ENCODE results near the gene ZNF382. TPM values are rescaled to one million over a fixed set of nuclear protein-coding genes. Genes with fewer than 3 reads are reported as not detected.

Gene ZNF382
- total RNA-seq, 2 donors from 2014 or later, result 6.4 to 7.0 TPM

DNA sequence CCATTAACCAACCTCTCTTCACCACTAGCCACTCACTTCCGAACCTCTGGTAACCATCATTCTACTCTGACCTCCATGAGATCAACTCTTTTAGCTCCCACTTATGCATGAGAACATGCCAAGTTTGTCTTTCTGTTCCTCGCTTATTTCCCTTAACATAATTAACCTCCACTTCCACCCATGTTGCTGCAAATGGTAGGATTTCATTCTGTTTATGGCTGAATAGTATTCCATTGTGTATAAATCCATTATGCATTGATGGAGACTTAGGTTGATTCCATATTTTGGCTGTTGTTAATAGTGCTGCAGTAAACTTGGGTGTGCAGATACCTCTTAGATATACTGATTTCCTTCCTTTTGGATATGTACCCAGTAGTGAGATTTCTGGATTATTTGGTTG is 30.2 kb downstream of the ZNF382 start:
- Mint-ChIP-seq H3K4me1 (no peaks in the 10 kb centered on the region), H3K27me3 (no peaks in the 10 kb centered on the region), H3K36me3 (ENCODE audit: low read depth) (peaks cover 3% of the 10 kb centered on the region), H3K27ac (no peak overlapping the region), H3K4me3 (no peak overlapping the region)
- ATAC-seq (no peak), DNase-seq (no peak)
- H3K9me3 ChIP-seq (ENCODE audit: control insufficient read depth, low read length, poor library complexity, severe bottlenecking), result peaks cover 39% of the 10 kb centered on the region

DNA sequence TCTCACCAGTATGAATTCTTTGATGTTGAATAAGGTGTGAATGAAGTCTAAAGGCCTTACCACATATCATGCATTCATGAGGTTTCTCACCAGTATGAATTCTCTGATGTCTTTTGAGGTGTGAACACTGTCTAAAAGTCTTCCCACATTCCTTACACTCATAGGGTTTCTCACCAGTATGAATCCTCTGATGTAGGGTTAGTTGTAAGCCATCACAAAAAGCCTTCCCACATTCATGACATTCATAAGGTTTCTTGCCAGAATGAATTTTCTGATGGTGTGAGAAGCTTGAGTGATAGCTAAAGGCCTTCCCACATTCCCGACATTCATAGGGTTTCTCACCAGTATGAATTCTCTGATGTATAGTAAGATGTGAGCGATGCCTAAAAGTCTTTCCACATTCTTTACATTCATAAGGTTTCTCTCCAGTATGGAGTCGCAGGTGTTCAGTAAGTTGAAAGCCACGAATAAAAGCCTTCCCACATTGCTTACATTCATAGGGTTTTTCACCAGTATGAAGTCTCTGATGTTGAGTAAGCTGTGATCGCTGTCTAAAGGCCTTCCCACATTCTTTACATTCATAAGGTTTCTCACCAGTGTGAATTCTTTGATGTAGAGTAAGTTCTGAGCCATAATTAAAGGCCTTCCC is 33.9 kb downstream of the ZNF382 start:
- peaks cover 49% of the 10 kb centered on the region for H3K9me3 ChIP-seq (ENCODE audit: control insufficient read depth, low read length, poor library complexity, severe bottlenecking)
- Mint-ChIP-seq H3K4me3 (no peak overlapping the region), H3K27me3 (no peaks in the 10 kb centered on the region), H3K27ac (no peak overlapping the region), H3K36me3 (ENCODE audit: low read depth) (peaks cover 3% of the 10 kb centered on the region), H3K4me1 (no peaks in the 10 kb centered on the region)
- DNase-seq (no peak), ATAC-seq (no peak)

DNA sequence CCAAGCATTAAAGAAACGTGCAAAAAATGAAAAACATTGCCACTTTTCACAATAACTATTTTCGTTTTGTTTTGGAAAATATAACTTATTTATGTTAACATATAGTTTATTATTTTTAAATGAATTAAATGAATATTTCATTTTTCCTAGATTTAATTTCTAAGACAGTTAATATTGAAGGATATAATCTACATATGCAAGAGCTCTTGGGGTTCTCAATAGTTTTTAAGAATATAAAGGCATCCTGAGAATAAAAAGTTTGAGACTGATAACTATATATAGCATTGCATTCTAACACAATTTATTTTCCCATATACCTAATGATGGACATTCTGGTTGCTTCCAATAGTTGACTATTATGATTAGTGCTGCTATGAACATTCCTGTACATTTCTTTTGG is 41.6 kb downstream of the ZNF382 start:
- no peak for ATAC-seq
- no peaks in the 10 kb centered on the region for H3K4me1 Mint-ChIP-seq
- no peak overlapping the region for H3K27ac Mint-ChIP-seq
- peaks cover 12% of the 10 kb centered on the region for H3K36me3 Mint-ChIP-seq (ENCODE audit: low read depth)
- H3K27me3 Mint-ChIP-seq, result no peaks in the 10 kb centered on the region
- no peak for DNase-seq
- peaks cover 48% of the 10 kb centered on the region for H3K9me3 ChIP-seq (ENCODE audit: control insufficient read depth, low read length, poor library complexity, severe bottlenecking)
- no peak overlapping the region for H3K4me3 Mint-ChIP-seq

DNA sequence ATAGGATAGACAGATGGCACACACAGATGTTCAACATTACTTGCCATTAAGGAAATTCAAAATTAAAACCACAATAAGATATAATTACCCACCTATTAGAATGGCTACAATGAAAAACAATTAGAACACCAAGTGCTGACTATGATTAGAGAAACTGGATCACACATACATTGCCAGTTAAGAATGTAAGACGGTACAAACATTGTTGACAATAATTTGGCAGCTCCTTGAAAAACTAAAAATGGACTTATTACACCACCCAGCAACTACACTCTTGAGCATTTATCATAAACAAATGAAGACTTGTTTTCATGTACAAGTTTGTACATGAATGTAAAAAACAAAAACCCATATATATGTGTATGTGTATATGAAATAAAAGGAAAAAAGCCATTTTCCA is 47.8 kb downstream of the ZNF382 start:
- H3K27me3 Mint-ChIP-seq, result no peaks in the 10 kb centered on the region
- peaks cover 31% of the 10 kb centered on the region for H3K9me3 ChIP-seq (ENCODE audit: control insufficient read depth, low read length, poor library complexity, severe bottlenecking)
- H3K36me3 Mint-ChIP-seq (ENCODE audit: low read depth), result peaks cover 24% of the 10 kb centered on the region
- H3K27ac Mint-ChIP-seq, result no peak overlapping the region
- DNase-seq (no peak), ATAC-seq (no peak)
- H3K4me1 Mint-ChIP-seq, result no peaks in the 10 kb centered on the region
- no peak overlapping the region for H3K4me3 Mint-ChIP-seq

DNA sequence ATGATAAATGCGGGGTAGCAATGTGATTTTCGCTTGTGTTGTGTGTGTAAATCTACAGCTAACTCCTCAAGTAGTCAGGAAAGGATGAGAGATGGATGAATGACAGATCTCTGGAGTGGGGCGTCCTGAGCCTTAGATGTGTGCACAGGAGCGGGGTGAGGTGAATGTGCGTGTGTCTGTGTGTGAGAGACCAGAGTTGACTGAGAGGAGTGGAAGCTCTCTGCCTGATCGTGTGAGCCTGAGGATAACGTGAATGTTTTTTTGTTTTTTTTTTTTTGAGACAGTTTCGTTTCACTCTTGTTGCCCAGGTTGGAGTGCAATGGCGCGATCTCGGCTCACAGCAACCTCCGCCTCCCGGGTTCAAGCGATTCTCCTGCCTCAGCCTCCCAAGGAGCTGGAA is 60.7 kb downstream of the ZNF382 start:
- peaks cover 11% of the 10 kb centered on the region for H3K4me1 Mint-ChIP-seq
- ATAC-seq, result no peak
- peaks cover 7% of the 10 kb centered on the region for H3K9me3 ChIP-seq (ENCODE audit: control insufficient read depth, low read length, poor library complexity, severe bottlenecking)
- DNase-seq, result no peak
- peaks cover 13% of the 10 kb centered on the region for H3K36me3 Mint-ChIP-seq (ENCODE audit: low read depth)
- no peaks in the 10 kb centered on the region for H3K27me3 Mint-ChIP-seq
- H3K27ac Mint-ChIP-seq, result peak overlapping the region; percentile 98
- H3K4me3 Mint-ChIP-seq, result peak overlapping the region; percentile 96

DNA sequence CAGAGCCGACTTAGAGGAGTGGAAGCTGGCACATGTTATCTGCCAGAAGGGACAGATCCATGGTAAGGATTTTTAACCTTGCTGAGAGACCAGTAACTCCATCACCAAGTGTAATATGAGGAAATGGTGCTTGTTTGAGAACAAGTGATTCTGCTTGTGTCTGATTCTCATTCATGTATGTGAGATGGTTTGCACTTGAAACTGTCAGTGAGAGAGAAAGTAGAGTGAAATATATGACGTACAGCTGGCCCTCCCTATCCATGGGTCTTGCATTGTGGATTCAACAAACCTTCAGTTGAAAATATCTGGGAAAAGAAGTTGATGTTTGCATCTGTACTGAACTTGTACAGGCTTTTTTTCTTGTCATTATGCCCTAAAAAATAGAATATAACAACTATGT is 63.5 kb downstream of the ZNF382 start:
- peaks cover 11% of the 10 kb centered on the region for H3K36me3 Mint-ChIP-seq (ENCODE audit: low read depth)
- H3K27me3 Mint-ChIP-seq, result no peaks in the 10 kb centered on the region
- peaks cover 7% of the 10 kb centered on the region for H3K9me3 ChIP-seq (ENCODE audit: control insufficient read depth, low read length, poor library complexity, severe bottlenecking)
- DNase-seq (no peak), ATAC-seq (no peak)
- H3K4me3 Mint-ChIP-seq, result peak overlapping the region; percentile 1
- peaks cover 11% of the 10 kb centered on the region for H3K4me1 Mint-ChIP-seq
- no peak overlapping the region for H3K27ac Mint-ChIP-seq

DNA sequence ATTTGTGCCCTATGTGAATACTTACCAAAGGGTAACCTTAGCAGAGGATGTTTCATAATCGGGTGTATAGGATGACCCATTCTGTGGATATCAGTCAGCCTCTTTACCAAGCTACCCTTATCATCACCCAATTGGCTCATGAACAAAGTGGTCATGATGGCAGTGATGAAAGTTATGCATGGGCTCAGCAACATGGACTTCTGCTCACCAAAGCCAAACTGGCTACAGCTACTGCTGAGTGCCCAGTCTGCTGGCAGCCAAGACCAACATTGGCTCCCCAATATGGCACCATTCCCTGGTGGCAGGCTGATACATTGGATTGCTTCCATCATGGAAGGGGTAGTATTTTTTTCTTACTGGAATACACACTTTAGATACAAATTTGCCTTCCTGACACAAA is 67.3 kb downstream of the ZNF382 start:
- DNase-seq, result no peak
- no peaks in the 10 kb centered on the region for H3K27me3 Mint-ChIP-seq
- H3K9me3 ChIP-seq (ENCODE audit: control insufficient read depth, low read length, poor library complexity, severe bottlenecking), result peaks cover 7% of the 10 kb centered on the region
- no peak overlapping the region for H3K27ac Mint-ChIP-seq
- H3K4me1 Mint-ChIP-seq, result no peaks in the 10 kb centered on the region
- H3K36me3 Mint-ChIP-seq (ENCODE audit: low read depth), result no peaks in the 10 kb centered on the region
- no peak overlapping the region for H3K4me3 Mint-ChIP-seq
- ATAC-seq, result no peak

DNA sequence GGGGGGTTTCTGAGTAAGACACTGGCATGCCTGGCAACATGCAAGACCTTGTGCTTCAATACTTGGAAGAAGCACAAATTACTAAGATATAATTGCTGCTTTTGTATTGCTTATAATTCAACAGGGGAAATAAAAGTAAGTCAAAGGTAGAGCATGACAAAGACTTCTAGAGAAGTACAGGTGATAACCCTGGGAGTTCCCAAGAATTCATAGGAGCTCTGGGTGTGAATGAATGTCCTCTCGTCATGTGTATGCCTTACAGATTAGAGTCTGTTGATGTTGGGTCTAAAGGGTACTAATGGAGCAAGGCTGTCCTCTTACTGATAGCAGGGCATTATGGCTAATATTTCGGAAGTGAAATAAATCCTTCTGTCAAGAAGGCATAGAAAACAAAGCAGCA is 69.1 kb downstream of the ZNF382 start:
- Mint-ChIP-seq H3K27ac (no peak overlapping the region), H3K36me3 (ENCODE audit: low read depth) (peaks cover 3% of the 10 kb centered on the region), H3K4me1 (no peaks in the 10 kb centered on the region), H3K4me3 (no peak overlapping the region), H3K27me3 (no peaks in the 10 kb centered on the region)
- DNase-seq (no peak), ATAC-seq (no peak)
- peaks cover 9% of the 10 kb centered on the region for H3K9me3 ChIP-seq (ENCODE audit: control insufficient read depth, low read length, poor library complexity, severe bottlenecking)

DNA sequence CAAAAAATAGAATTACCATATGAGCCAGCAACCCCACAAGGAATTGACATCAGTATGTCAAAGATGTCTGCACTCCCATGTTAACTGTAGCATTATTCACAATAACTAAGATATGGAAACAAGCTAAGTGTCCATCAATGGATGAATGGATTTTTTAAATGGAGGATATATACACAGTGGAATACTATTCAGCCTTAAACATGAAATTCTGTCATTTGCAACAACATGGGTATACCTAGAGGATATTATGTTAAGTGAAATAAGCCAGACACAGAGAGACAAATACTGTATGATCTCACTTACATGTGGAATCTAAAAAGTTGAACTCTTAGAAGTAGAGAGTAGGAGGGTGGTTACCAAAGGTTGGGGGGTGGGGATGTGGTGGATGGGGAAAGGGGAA is 74.3 kb downstream of the ZNF382 start:
- no peak overlapping the region for H3K27ac Mint-ChIP-seq
- no peak overlapping the region for H3K4me3 Mint-ChIP-seq
- ATAC-seq (no peak), DNase-seq (no peak)
- H3K4me1 Mint-ChIP-seq, result no peaks in the 10 kb centered on the region
- no peaks in the 10 kb centered on the region for H3K27me3 Mint-ChIP-seq
- H3K9me3 ChIP-seq (ENCODE audit: control insufficient read depth, low read length, poor library complexity, severe bottlenecking), result peaks cover 3% of the 10 kb centered on the region
- H3K36me3 Mint-ChIP-seq (ENCODE audit: low read depth), result peaks cover 3% of the 10 kb centered on the region

Other genes starting within 250 kb of the ZNF382 start
- gene ZFP14, start 226.1 kb upstream of the ZNF382 start, total RNA-seq, result 1 to 10 TPM; 3.5 to 4.7 TPM
- 1 to 10 TPM; 1.4 to 2.2 TPM for gene ZFP82, start 186.7 kb upstream of the ZNF382 start, total RNA-seq
- 1 to 10 TPM; 7.8 to 8.5 TPM for gene ZNF566, start 115.8 kb upstream of the ZNF382 start, total RNA-seq
- gene ZNF260, start 77.0 kb upstream of the ZNF382 start, total RNA-seq, result 1 to 10 TPM; 4.6 to 5.4 TPM
- 10 to 100 TPM; 25.9 to 30.6 TPM for gene ZNF529, start 32.0 kb upstream of the ZNF382 start, total RNA-seq
- gene ZNF461, start 61.5 kb downstream of the ZNF382 start, total RNA-seq, result 10 to 100 TPM in 1 of 2 donors, 1 to 10 TPM in 1; 9.0 to 11.1 TPM
- gene ZNF567, start 82.3 kb downstream of the ZNF382 start, total RNA-seq, result 1 to 10 TPM; 6.1 to 7.4 TPM
- gene ZNF850, start 167.5 kb downstream of the ZNF382 start, total RNA-seq, result 1 to 10 TPM; 2.0 to 2.4 TPM
- gene ZNF790, start 233.1 kb downstream of the ZNF382 start, total RNA-seq, result 1 to 10 TPM; 2.6 to 4.5 TPM
- 1 to 10 TPM; 8.2 to 8.4 TPM for gene ZNF345, start 245.6 kb downstream of the ZNF382 start, total RNA-seq